HepG2 (cell line): ENCODE results near the gene GLB1L. TPM values are rescaled to one million over a fixed set of nuclear protein-coding genes. Genes with fewer than 3 reads are reported as not detected.

ENCODE experiments used
- CCAR2 ChIP-seq: fragments of 200-400 bp; formaldehyde crosslinking; optimal IDR thresholded peaks from 2 replicates; pipeline ENCODE3; 2018; ENCODE audit warnings: low read depth, mild to moderate bottlenecking, low read length, moderate library complexity
- HES4 ChIP-seq: sonication (generic); formaldehyde crosslinking; IDR thresholded peaks from 2 replicates; pipeline ENCODE4 v1.9.0; 2021; ENCODE audit warnings: mild to moderate bottlenecking, missing genetic modification reagents, borderline replicate concordance
- JARID2 ChIP-seq: sonication (generic); formaldehyde crosslinking; IDR thresholded peaks from 2 replicates; pipeline ENCODE4 v1.8.1; 2023; ENCODE audit warnings: missing genetic modification reagents, inconsistent platforms; ENCODE audit not compliant: insufficient replicate concordance
- MIXL1 ChIP-seq: IDR thresholded peaks from 2 replicates; pipeline ENCODE4 v1.6.1; 2016
- NFKB2 ChIP-seq: sonication (generic); formaldehyde crosslinking; IDR thresholded peaks from 2 replicates; pipeline ENCODE4 v1.4.0; 2020; ENCODE audit warnings: missing genetic modification reagents, borderline replicate concordance
- PAWR ChIP-seq: sonication (generic); formaldehyde crosslinking; IDR thresholded peaks from 2 replicates; pipeline ENCODE4 v1.4.0; 2020; ENCODE audit warnings: missing genetic modification reagents, mild to moderate bottlenecking, borderline replicate concordance
- RBM22 ChIP-seq: fragments of 200-400 bp; formaldehyde crosslinking; optimal IDR thresholded peaks from 2 replicates; pipeline ENCODE3; 2017; ENCODE audit warnings: mild to moderate bottlenecking, low read length, moderate library complexity
- SETDB1 ChIP-seq: sonication (generic); formaldehyde crosslinking; IDR thresholded peaks from 2 replicates; pipeline ENCODE4 v1.5.1; 2020; ENCODE audit warnings: missing genetic modification reagents, mild to moderate bottlenecking, borderline replicate concordance
- ZBTB38 ChIP-seq: sonication (generic); formaldehyde crosslinking; IDR thresholded peaks from 2 replicates; pipeline ENCODE4 v1.5.1; 2020; ENCODE audit warnings: mild to moderate bottlenecking, missing genetic modification reagents
- ZNF17 ChIP-seq: sonication (generic); formaldehyde crosslinking; IDR thresholded peaks from 2 replicates; pipeline ENCODE4 v1.5.0; 2020; ENCODE audit warnings: mild to moderate bottlenecking, missing genetic modification reagents
- ZNF263 ChIP-seq: sonication (generic); formaldehyde crosslinking; IDR thresholded peaks from 2 replicates; pipeline ENCODE4 v1.4.0; 2020; ENCODE audit warnings: missing genetic modification reagents
- ZNF30 ChIP-seq: sonication (generic); formaldehyde crosslinking; IDR thresholded peaks from 2 replicates; pipeline ENCODE4 v1.5.0; 2020; ENCODE audit warnings: mild to moderate bottlenecking, missing genetic modification reagents
- ZNF687 ChIP-seq: sonication (generic); formaldehyde crosslinking; IDR thresholded peaks from 2 replicates; pipeline ENCODE4 v1.5.1; 2020; ENCODE audit warnings: mild to moderate bottlenecking, missing genetic modification reagents, moderate library complexity
- ZNF891 ChIP-seq: sonication (generic); formaldehyde crosslinking; IDR thresholded peaks from 2 replicates; pipeline ENCODE4 v1.5.0; 2020; ENCODE audit warnings: mild to moderate bottlenecking, missing genetic modification reagents
- polyA plus RNA-seq, 8 experiments: library from polyadenylated mRNA; depleted of rRNA in 3 of 8; stranded (reverse) in 7 of 8; unstranded in 1 of 8; fragments of >200 nt; fragmentation: Illumina TruSeq in 4 of 8; extraction: Trizol in 4 of 8; gene quantifications; 2 replicates each; pipeline versions ENCODE4 v1.2.1 to v1.2.3, GENCODE V29; 2011 to 2016; ENCODE audit warnings: low read depth in 4 of 8, missing spikeins in 1 of 8, mixed read lengths in 1 of 8; ENCODE audit not compliant: insufficient read depth in 1 of 8
- total RNA-seq, 5 experiments: library from RNA; depleted of rRNA; stranded (reverse); fragments of >200 nt; fragmentation: Illumina TruSeq; extraction: Trizol; gene quantifications; 2 replicates each; pipeline ENCODE4 v1.2.3, GENCODE V29; 2016; ENCODE audit warnings: low read depth in 1 of 5
- TF ChIP-seq, protein P1 (sequence below): sonication (generic); formaldehyde crosslinking; IDR thresholded peaks from 2 replicates; pipeline ENCODE4 v1.4.0; 2020; ENCODE audit warnings: low read depth, missing genetic modification reagents
- TF ChIP-seq, protein P2 (sequence below): sonication (generic); formaldehyde crosslinking; IDR thresholded peaks from 2 replicates; pipeline ENCODE4 v1.5.0; 2020; ENCODE audit warnings: mild to moderate bottlenecking, missing genetic modification reagents
- TF ChIP-seq, protein P3 (sequence below): sonication (generic); formaldehyde crosslinking; IDR thresholded peaks from 2 replicates; pipeline ENCODE4 v1.5.1; 2020; ENCODE audit warnings: missing genetic modification reagents, mild to moderate bottlenecking, borderline replicate concordance

GLB1L gene
- total and polyA plus RNA-seq, 2 of the 13 experiments (the other 11 are each of a cell fraction or from before 2014, with no cell fraction given), result 6.8 to 7.3 TPM

- TF ChIP-seq, protein P1, sequence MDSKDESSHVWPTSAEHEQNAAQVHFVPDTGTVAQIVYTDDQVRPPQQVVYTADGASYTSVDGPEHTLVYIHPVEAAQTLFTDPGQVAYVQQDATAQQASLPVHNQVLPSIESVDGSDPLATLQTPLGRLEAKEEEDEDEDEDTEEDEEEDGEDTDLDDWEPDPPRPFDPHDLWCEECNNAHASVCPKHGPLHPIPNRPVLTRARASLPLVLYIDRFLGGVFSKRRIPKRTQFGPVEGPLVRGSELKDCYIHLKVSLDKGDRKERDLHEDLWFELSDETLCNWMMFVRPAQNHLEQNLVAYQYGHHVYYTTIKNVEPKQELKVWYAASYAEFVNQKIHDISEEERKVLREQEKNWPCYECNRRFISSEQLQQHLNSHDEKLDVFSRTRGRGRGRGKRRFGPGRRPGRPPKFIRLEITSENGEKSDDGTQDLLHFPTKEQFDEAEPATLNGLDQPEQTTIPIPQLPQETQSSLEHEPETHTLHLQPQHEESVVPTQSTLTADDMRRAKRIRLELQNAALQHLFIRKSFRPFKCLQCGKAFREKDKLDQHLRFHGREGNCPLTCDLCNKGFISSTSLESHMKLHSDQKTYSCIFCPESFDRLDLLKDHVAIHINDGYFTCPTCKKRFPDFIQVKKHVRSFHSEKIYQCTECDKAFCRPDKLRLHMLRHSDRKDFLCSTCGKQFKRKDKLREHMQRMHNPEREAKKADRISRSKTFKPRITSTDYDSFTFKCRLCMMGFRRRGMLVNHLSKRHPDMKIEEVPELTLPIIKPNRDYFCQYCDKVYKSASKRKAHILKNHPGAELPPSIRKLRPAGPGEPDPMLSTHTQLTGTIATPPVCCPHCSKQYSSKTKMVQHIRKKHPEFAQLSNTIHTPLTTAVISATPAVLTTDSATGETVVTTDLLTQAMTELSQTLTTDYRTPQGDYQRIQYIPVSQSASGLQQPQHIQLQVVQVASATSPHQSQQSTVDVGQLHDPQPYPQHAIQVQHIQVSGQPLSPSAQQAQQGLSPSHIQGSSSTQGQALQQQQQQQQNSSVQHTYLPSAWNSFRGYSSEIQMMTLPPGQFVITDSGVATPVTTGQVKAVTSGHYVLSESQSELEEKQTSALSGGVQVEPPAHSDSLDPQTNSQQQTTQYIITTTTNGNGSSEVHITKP, result no peak
- TF ChIP-seq ZNF30 (CRISPR knock-in tag), result no peak
- peak; percentile 79 for TF ChIP-seq ZNF263 (CRISPR knock-in tag)
- 0 out of 2 replicates have a peak, but pooled peaks have one; percentile 23 for TF ChIP-seq HES4 (CRISPR knock-in tag)
- no peak for TF ChIP-seq PAWR (CRISPR knock-in tag)
- TF ChIP-seq, protein P2, sequence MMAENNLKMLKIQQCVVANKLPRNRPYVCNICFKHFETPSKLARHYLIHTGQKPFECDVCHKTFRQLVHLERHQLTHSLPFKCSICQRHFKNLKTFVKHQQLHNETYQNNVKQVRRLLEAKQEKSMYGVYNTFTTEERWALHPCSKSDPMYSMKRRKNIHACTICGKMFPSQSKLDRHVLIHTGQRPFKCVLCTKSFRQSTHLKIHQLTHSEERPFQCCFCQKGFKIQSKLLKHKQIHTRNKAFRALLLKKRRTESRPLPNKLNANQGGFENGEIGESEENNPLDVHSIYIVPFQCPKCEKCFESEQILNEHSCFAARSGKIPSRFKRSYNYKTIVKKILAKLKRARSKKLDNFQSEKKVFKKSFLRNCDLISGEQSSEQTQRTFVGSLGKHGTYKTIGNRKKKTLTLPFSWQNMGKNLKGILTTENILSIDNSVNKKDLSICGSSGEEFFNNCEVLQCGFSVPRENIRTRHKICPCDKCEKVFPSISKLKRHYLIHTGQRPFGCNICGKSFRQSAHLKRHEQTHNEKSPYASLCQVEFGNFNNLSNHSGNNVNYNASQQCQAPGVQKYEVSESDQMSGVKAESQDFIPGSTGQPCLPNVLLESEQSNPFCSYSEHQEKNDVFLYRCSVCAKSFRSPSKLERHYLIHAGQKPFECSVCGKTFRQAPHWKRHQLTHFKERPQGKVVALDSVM (CRISPR knock-in tag), result peak; percentile 22; the same call in 1 of the 2 replicates
- peak; percentile 52; the same call in 1 of the 2 replicates for TF ChIP-seq ZBTB38 (CRISPR knock-in tag)
- no peak for TF ChIP-seq CCAR2
- TF ChIP-seq, protein P3, sequence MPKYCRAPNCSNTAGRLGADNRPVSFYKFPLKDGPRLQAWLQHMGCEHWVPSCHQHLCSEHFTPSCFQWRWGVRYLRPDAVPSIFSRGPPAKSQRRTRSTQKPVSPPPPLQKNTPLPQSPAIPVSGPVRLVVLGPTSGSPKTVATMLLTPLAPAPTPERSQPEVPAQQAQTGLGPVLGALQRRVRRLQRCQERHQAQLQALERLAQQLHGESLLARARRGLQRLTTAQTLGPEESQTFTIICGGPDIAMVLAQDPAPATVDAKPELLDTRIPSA (CRISPR knock-in tag), result 0 out of 2 replicates have a peak, but pooled peaks have one; percentile 30
- no peak for TF ChIP-seq JARID2 (CRISPR knock-in tag)
- 0 out of 2 replicates have a peak, but pooled peaks have one; percentile 41 for TF ChIP-seq ZNF17 (CRISPR knock-in tag)
- peak; percentile 50; the same call in 1 of the 2 replicates for TF ChIP-seq ZNF891 (CRISPR knock-in tag)
- TF ChIP-seq SETDB1 (CRISPR knock-in tag), result 0 out of 2 replicates have a peak, but pooled peaks have one; percentile 50
- peak; percentile 38; the same call in 1 of the 2 replicates for TF ChIP-seq NFKB2 (CRISPR knock-in tag)
- peak; percentile 66 for TF ChIP-seq ZNF687 (CRISPR knock-in tag)
- TF ChIP-seq RBM22, result peak; percentile 32
- no peak for TF ChIP-seq MIXL1 (CRISPR knock-in tag)
These were observed 35.7 kb downstream of the GLB1L start (continued) for GRCh38 chr2:219209236-219210195.
